H1 (cell line): ENCODE measurements around the gene ZNF366. TPM values are rescaled to one million over a fixed set of nuclear protein-coding genes. Genes with fewer than 3 reads are reported as not detected.

Source experiments
- CTCF ChIA-PET: fragments of 300-600 bp; sonication (Branson Sonifier 250); formaldehyde crosslinking; loops from one replicate; lab custom pipeline; 2021; ENCODE audit not compliant: partially characterized antibody; lab: Charles Lee
- POLR2A ChIA-PET: fragments of 300-600 bp; sonication (Branson Sonifier 250); formaldehyde crosslinking; loops from one replicate; lab custom pipeline; 2021; ENCODE audit warnings: inconsistent platforms; ENCODE audit not compliant: partially characterized antibody; lab: Charles Lee
- DNase-seq, 2 experiments: peaks; one replicate each; pipeline versions ENCODE4 v3.0.0 to v3.0.0-alpha.2; 2010 to 2022; ENCODE audit warnings: low spot score in 2 of 2, low read depth in 1 of 2, mixed read lengths in 1 of 2
- FAIRE-seq: peaks from 2 replicates; lab custom pipeline; 2011; peaks lifted over from hg19 to GRCh38; lab: Jason Lieb, UNC
- H2AFZ ChIP-seq: 2 replicates; pipeline ENCODE4 v1.8.1; 2012; ENCODE audit warnings: low read length, inconsistent platforms
- H2AK5ac ChIP-seq: 2 replicates; pipeline ENCODE4 v1.6.1; 2013; ENCODE audit warnings: low read depth, low read length
- H2BK120ac ChIP-seq: replicated peaks from 2 replicates; pipeline ENCODE3; 2013; ENCODE audit warnings: low read depth, low read length, inconsistent platforms
- H2BK12ac ChIP-seq: 2 replicates; pipeline ENCODE4 v1.6.1; 2013; ENCODE audit warnings: low read depth, low read length
- H2BK15ac ChIP-seq: 2 replicates; pipeline ENCODE4 v1.6.1; 2013; ENCODE audit warnings: low read length
- H2BK20ac ChIP-seq: 2 replicates; pipeline ENCODE4 v1.6.1; 2013; ENCODE audit warnings: low read length
- H2BK5ac ChIP-seq: 2 replicates; pipeline ENCODE4 v1.6.1; 2013; ENCODE audit warnings: low read depth, low read length
- H3K14ac ChIP-seq: 2 replicates; pipeline ENCODE4 v1.6.1; 2013; ENCODE audit warnings: inconsistent platforms; ENCODE audit not compliant: insufficient read length
- H3K18ac ChIP-seq: 2 replicates; pipeline ENCODE4 v1.6.1; 2013; ENCODE audit warnings: low read length; ENCODE audit errors: extremely low read depth
- H3K23ac ChIP-seq: 2 replicates; pipeline ENCODE4 v1.6.1; 2013; ENCODE audit warnings: inconsistent platforms; ENCODE audit not compliant: insufficient read length
- H3K23me2 ChIP-seq: 2 replicates; pipeline ENCODE4 v1.6.1; 2013; ENCODE audit warnings: low read depth, low read length
- H3K27ac ChIP-seq: 2 replicates; pipeline ENCODE4 v1.6.1; 2011; ENCODE audit warnings: low read depth, low read length, inconsistent platforms
- H3K27me3 ChIP-seq, 4 experiments: replicated peaks in 1 of 4; 1 replicate in 1 of 4; 2 replicates in 3 of 4; pipeline versions ENCODE4 v1.6.1 to v1.8.1; 2011 to 2013; ENCODE audit warnings: low read length in 3 of 4, mild to moderate bottlenecking in 3 of 4, inconsistent platforms in 2 of 4, mixed read lengths in 2 of 4, moderate library complexity in 1 of 4; ENCODE audit not compliant: control insufficient read depth in 3 of 4, insufficient read depth in 3 of 4; ENCODE audit errors: extremely low read depth in 1 of 4
- H3K36me3 ChIP-seq, 4 experiments: 2 replicates each; pipeline versions ENCODE4 v1.6.1 to v1.8.1; 2011 to 2013; ENCODE audit warnings: mild to moderate bottlenecking in 4 of 4, low read length in 3 of 4, moderate library complexity in 2 of 4, control low read depth in 1 of 4, inconsistent platforms in 1 of 4; ENCODE audit not compliant: insufficient read depth in 4 of 4, control insufficient read depth in 2 of 4
- H3K4ac ChIP-seq: replicated peaks from 2 replicates; pipeline ENCODE3; 2013; ENCODE audit warnings: low read length, low read depth, mixed read lengths, inconsistent platforms; ENCODE audit not compliant: insufficient read length
- H3K4me1 ChIP-seq, 4 experiments: replicated peaks in 1 of 4; 1 replicate in 1 of 4; 2 replicates in 3 of 4; pipeline versions ENCODE4 v1.6.1 to v1.8.1; 2011 to 2013; ENCODE audit warnings: low read length in 3 of 4, inconsistent platforms in 2 of 4, mixed read lengths in 1 of 4; ENCODE audit not compliant: insufficient read depth in 4 of 4, control insufficient read depth in 3 of 4
- H3K4me2 ChIP-seq, 2 experiments: 2 replicates each; pipeline versions ENCODE4 v1.6.1 to v1.8.1; 2011 to 2013; ENCODE audit warnings: low read depth in 2 of 2, low read length in 2 of 2, control low read depth in 1 of 2, inconsistent platforms in 1 of 2, mild to moderate bottlenecking in 1 of 2; ENCODE audit not compliant: insufficient read depth in 1 of 2
- H3K4me3 ChIP-seq, 4 experiments: fragments of 200-600, 300-600 bp in 1 of 4; sonication (generic), shearing (Covaris generic), sonication (Bioruptor Twin) in 1 of 4; 2 replicates each; pipeline versions ENCODE4 v1.5.1 to v1.8.1; 2011 to 2016; ENCODE audit warnings: low read length in 4 of 4, low read depth in 3 of 4, control low read depth in 2 of 4, inconsistent platforms in 2 of 4, mild to moderate bottlenecking in 2 of 4, mixed read lengths in 1 of 4, moderate library complexity in 1 of 4; ENCODE audit not compliant: insufficient read depth in 2 of 4; ENCODE audit errors: extremely low read depth in 1 of 4
- H3K56ac ChIP-seq: replicated peaks from 2 replicates; pipeline ENCODE3; 2013; ENCODE audit warnings: low read depth, mild to moderate bottlenecking, mixed read lengths, low read length, inconsistent platforms; ENCODE audit not compliant: insufficient read length
- H3K79me1 ChIP-seq: 2 replicates; pipeline ENCODE4 v1.6.1; 2013; ENCODE audit warnings: low read depth, low read length, control low read depth
- H3K79me2 ChIP-seq, 2 experiments: 2 replicates each; pipeline versions ENCODE4 v1.6.1 to v1.8.1; 2012 to 2013; ENCODE audit warnings: low read length in 2 of 2, mild to moderate bottlenecking in 2 of 2, inconsistent platforms in 1 of 2; ENCODE audit not compliant: insufficient read depth in 2 of 2, control insufficient read depth in 1 of 2
- H3K9ac ChIP-seq, 4 experiments: replicated peaks in 1 of 4; 1 replicate in 1 of 4; 2 replicates in 3 of 4; pipeline versions ENCODE4 v1.6.1 to v1.8.1; 2011 to 2013; ENCODE audit warnings: low read depth in 3 of 4, low read length in 3 of 4, control low read depth in 2 of 4, mild to moderate bottlenecking in 2 of 4, moderate library complexity in 2 of 4, inconsistent platforms in 1 of 4; ENCODE audit errors: extremely low read depth in 1 of 4
- H3K9me3 ChIP-seq, 2 experiments: 2 replicates each; pipeline versions ENCODE4 v1.6.1 to v1.8.1; 2012 to 2013; ENCODE audit warnings: mild to moderate bottlenecking in 2 of 2, moderate library complexity in 2 of 2, control low read depth in 1 of 2, inconsistent platforms in 1 of 2, low read depth in 1 of 2, low read length in 1 of 2, mixed read lengths in 1 of 2; ENCODE audit not compliant: insufficient read depth in 2 of 2
- H4K20me1 ChIP-seq, 2 experiments: replicated peaks in 1 of 2; 2 replicates each; pipeline versions ENCODE3 to v1.8.1; 2011 to 2013; ENCODE audit warnings: inconsistent platforms in 2 of 2, low read length in 2 of 2, mild to moderate bottlenecking in 1 of 2; ENCODE audit not compliant: insufficient read depth in 2 of 2, control insufficient read depth in 1 of 2
- H4K5ac ChIP-seq: 2 replicates; pipeline ENCODE4 v1.6.1; 2013; ENCODE audit warnings: low read length, low read depth, mixed read lengths, inconsistent platforms; ENCODE audit not compliant: insufficient read length
- H4K8ac ChIP-seq: 2 replicates; pipeline ENCODE4 v1.8.0; 2013; ENCODE audit warnings: mild to moderate bottlenecking, moderate library complexity, low read length, inconsistent platforms; ENCODE audit not compliant: insufficient read depth; ENCODE audit errors: extremely low read depth
- H4K91ac ChIP-seq: replicated peaks from 2 replicates; pipeline ENCODE3; 2013; ENCODE audit warnings: low read length, mixed read lengths, inconsistent platforms; ENCODE audit not compliant: insufficient read length
- BACH1 ChIP-seq: IDR thresholded peaks from 2 replicates; pipeline ENCODE4 v1.6.1; 2012; ENCODE audit warnings: low read length, improper control_type of control experiment
- HDAC2 ChIP-seq, 2 experiments: fragments of 300-600 bp in 1 of 2; sonication (generic) in 1 of 2; IDR thresholded peaks; 2 replicates each; pipeline ENCODE4 v1.6.1; 2011 to 2012; ENCODE audit warnings: low read depth in 2 of 2, low read length in 2 of 2, mild to moderate bottlenecking in 2 of 2, moderate library complexity in 2 of 2, borderline replicate concordance in 1 of 2, inconsistent platforms in 1 of 2
- JUND ChIP-seq: IDR thresholded peaks from 2 replicates; pipeline ENCODE4 v1.6.1; 2011; ENCODE audit warnings: mild to moderate bottlenecking, improper control_type of control experiment, low read length
- KDM4A ChIP-seq: IDR thresholded peaks from one replicate; pipeline ENCODE4 v1.7.1; 2012; ENCODE audit warnings: low read depth, mild to moderate bottlenecking, moderate library complexity, low read length, inconsistent platforms; ENCODE audit not compliant: severe bottlenecking
- NANOG ChIP-seq: IDR thresholded peaks from 2 replicates; pipeline ENCODE4 v1.6.1; 2011; ENCODE audit warnings: low read length, low read depth, mild to moderate bottlenecking, inconsistent platforms; ENCODE audit not compliant: insufficient read depth, poor library complexity, severe bottlenecking
- POLR2A ChIP-seq, 2 experiments: IDR thresholded peaks; 1 replicate in 1 of 2; 2 replicates in 1 of 2; pipeline ENCODE4 v1.6.1; 2011; ENCODE audit warnings: low read depth in 2 of 2, low read length in 2 of 2, mild to moderate bottlenecking in 2 of 2; ENCODE audit errors: control extremely low read depth in 1 of 2
- SRF ChIP-seq: IDR thresholded peaks from 2 replicates; pipeline ENCODE4 v1.6.1; 2011; ENCODE audit warnings: mild to moderate bottlenecking, low read depth, low read length, moderate library complexity
- TAF1 ChIP-seq: IDR thresholded peaks from 2 replicates; pipeline ENCODE4 v1.6.1; 2011; ENCODE audit warnings: mild to moderate bottlenecking, low read depth, low read length
- WGBS, 2 experiments: shearing (Covaris generic) in 1 of 2; methylation state at CpG; one replicate each; pipeline versions ENCODE4 v1.1.6 to v1.1.7; 2013 to 2015; ENCODE audit warnings: low lambda C conversion rate in 2 of 2, mixed read lengths in 2 of 2, inconsistent platforms in 1 of 2, low coverage in 1 of 2, missing lambda C conversion rate in 1 of 2; ENCODE audit not compliant: insufficient replicate concordance in 2 of 2, insufficient coverage in 1 of 2, insufficient read length in 1 of 2; ENCODE audit errors: extremely low coverage in 1 of 2, missing lambda C conversion rate in 1 of 2; 5-methylcytosine and 5-hydroxymethylcytosine counted together
- polyA plus RNA-seq, 7 experiments: library from polyadenylated mRNA; depleted of rRNA in 3 of 7; stranded (reverse) in 5 of 7; unstranded in 2 of 7; fragments of >200 nt in 5 of 7; fragments of 200-250 nt in 2 of 7; gene quantifications; 1 replicate in 5 of 7; 2 replicates in 1 of 7; 4 replicates in 1 of 7; pipeline versions ENCODE4 v1.2.1 to v1.2.3, GENCODE V29; 2011 to 2013; ENCODE audit warnings: missing spikeins in 2 of 7, mixed read lengths in 2 of 7
- total RNA-seq: library from RNA; stranded (reverse); fragmentation: NEBNext Ultra II Directional; extraction: Animal tissue kit (Norgen Biotek cat#: 25700); gene quantifications from 2 replicates; pipeline ENCODE4 v1.2.1, GENCODE V29; 2021

The ZNF366 gene
- total and polyA plus RNA-seq, 2 of the 8 experiments (the other 6 are each of a cell fraction or from before 2014, with no cell fraction given), result not detected

GRCh38 chr5:72499730-72500129 is 7.5 kb downstream of the ZNF366 start:
- no peak overlapping the region for H3K23ac ChIP-seq
- no peaks in the 10 kb centered on the region for H3K36me3 ChIP-seq
- no peak overlapping the region for H2AK5ac ChIP-seq
- no peak overlapping the region for H2BK120ac ChIP-seq
- H4K8ac ChIP-seq, result no peak overlapping the region; the same call in 1 of the 2 replicates
- H3K27me3 ChIP-seq, result no peaks in the 10 kb centered on the region
- H2BK12ac ChIP-seq, result no peak overlapping the region; the same call in 1 of the 2 replicates
- H2BK15ac ChIP-seq, result no peak overlapping the region; the same call in 1 of the 2 replicates
- H2BK20ac ChIP-seq, result no peak overlapping the region
- H4K5ac ChIP-seq, result no peak overlapping the region
- H3K4me2 ChIP-seq, result no peak overlapping the region
- H3K4ac ChIP-seq, result peak overlapping the region; percentile 74
- no peak for DNase-seq
- no peak for FAIRE-seq
- H3K14ac ChIP-seq, result no peak overlapping the region
- peaks cover 0 to 7% (median 4%) of the 10 kb centered on the region in 4 experiments; a peak in 3 of 7 replicates for H3K4me1 ChIP-seq
- no peak overlapping the region for H2BK5ac ChIP-seq
- H3K23me2 ChIP-seq, result no peaks in the 10 kb centered on the region
- H3K9me3 ChIP-seq, result no peaks in the 10 kb centered on the region
- H3K27ac ChIP-seq, result no peak overlapping the region
- no peak overlapping the region for H3K56ac ChIP-seq
- peak overlapping the region; percentile 51 for H2AFZ ChIP-seq
- H3K4me3 ChIP-seq, result no peak overlapping the region
- H3K18ac ChIP-seq, result 0 out of 2 replicates have a peak overlapping the region, but pooled peaks have one; percentile 4
- CTCF ChIA-PET, result no interaction called here
- no peaks in the 10 kb centered on the region for H3K79me2 ChIP-seq
- no peaks in the 10 kb centered on the region for H3K79me1 ChIP-seq
- no peak overlapping the region for H3K9ac ChIP-seq
- 94% methylated on average over 11 of the region's 12 CpGs; no CpG with 5 or more reads in 1 of the 2 experiments for WGBS, 2 experiments
- no peak overlapping the region for H4K91ac ChIP-seq
- POLR2A ChIA-PET, result no interaction called here
- TF ChIP-seq SRF, result no peak
- no peak for TF ChIP-seq POLR2A (IDR thresholded peaks at IDR 0.05; ENCODE audit: control extremely low read depth in 1 of 2, low read depth in 2 of 2, low read length in 2 of 2)
- no peak for TF ChIP-seq JUND
- TF ChIP-seq KDM4A, result no peak
- no peak for TF ChIP-seq NANOG
- no peak for TF ChIP-seq HDAC2 (IDR thresholded peaks at IDR 0.05; ENCODE audit: borderline replicate concordance in 1 of 2, low read depth in 2 of 2, low read length in 2 of 2)
- no peak for TF ChIP-seq TAF1
- TF ChIP-seq BACH1, result no peak
- H4K20me1 ChIP-seq, result no peaks in the 10 kb centered on the region
